ENCODE data around the gene RECK. TPM values are rescaled to one million over a fixed set of nuclear protein-coding genes. Genes with fewer than 3 reads are reported as not detected.

RECK gene
- total RNA-seq, 4 donors from 2014 or later: 2.9 to 4.1 (median 3.5) TPM

DNA sequence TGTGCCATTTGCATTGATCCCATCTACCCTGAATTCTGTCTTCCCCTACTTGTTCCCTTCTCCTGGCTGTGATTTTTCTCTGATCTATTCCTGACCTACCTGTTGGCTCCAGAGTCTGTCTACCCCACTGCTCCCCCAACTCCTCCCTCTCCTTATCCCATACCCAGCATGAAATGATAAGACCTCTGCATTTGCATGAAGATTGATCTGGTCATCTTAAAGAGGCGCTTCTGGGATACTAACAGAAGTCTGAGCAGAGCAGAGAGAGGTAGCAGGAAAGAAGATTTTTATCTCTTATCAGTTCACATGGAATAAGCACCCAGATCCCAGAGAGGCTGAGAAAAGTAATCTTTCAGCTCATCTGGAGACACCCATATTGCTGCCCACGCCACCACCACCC is 81.5 kb downstream of the RECK start:
- no peak for TF ChIP-seq POLR2A (IDR thresholded peaks at IDR 0.05)
- TF ChIP-seq CTCF (IDR thresholded peaks at IDR 0.05 in 4 of 5, conservative IDR thresholded peaks at IDR 0.05 in 1 of 5): no peak
- ATAC-seq (no peak), DNase-seq (no peak)
- H3K9me3 ChIP-seq: no peaks in the 10 kb centered on the region
- no peak overlapping the region for H3K27ac ChIP-seq
- in situ Hi-C loops (cut with MboI; ENCODE audit: low sequenced_read_pairs in 4 of 4) (no loop called here), intact Hi-C loops (cut with DNase I; ENCODE audit: low total_unique reads) (no loop called here)
- H3K36me3 ChIP-seq: peaks cover 0 to 11% of the 10 kb centered on the region in 2 donors
- no peak overlapping the region for H3K4me3 ChIP-seq
- H3K4me1 ChIP-seq: no peaks in the 10 kb centered on the region
- no peaks in the 10 kb centered on the region for H3K27me3 ChIP-seq

GRCh38 chr9:36118706-36119105 is 82.0 kb downstream of the RECK start:
- intact Hi-C loops (cut with DNase I; ENCODE audit: low total_unique reads) (no loop called here), in situ Hi-C loops (cut with MboI; ENCODE audit: low sequenced_read_pairs in 4 of 4) (no loop called here)
- no peak overlapping the region for H3K27ac ChIP-seq
- ATAC-seq: no peak
- DNase-seq: no peak
- TF ChIP-seq CTCF (IDR thresholded peaks at IDR 0.05 in 4 of 5, conservative IDR thresholded peaks at IDR 0.05 in 1 of 5) (no peak), POLR2A (IDR thresholded peaks at IDR 0.05) (no peak)
- H3K27me3 ChIP-seq: no peaks in the 10 kb centered on the region
- H3K4me1 ChIP-seq: no peaks in the 10 kb centered on the region
- H3K9me3 ChIP-seq: no peaks in the 10 kb centered on the region
- H3K36me3 ChIP-seq: peaks cover 0 to 11% of the 10 kb centered on the region in 2 donors
- no peak overlapping the region for H3K4me3 ChIP-seq

- Histone ChIP-seq H3K4me3 (no peak overlapping the region), H3K9me3 (no peaks in the 10 kb centered on the region), H3K27me3 (no peaks in the 10 kb centered on the region), H3K27ac (no peak overlapping the region), H3K4me1 (no peaks in the 10 kb centered on the region), H3K36me3 (peaks cover 0 to 11% of the 10 kb centered on the region in 2 donors)
- TF ChIP-seq POLR2A (IDR thresholded peaks at IDR 0.05) (no peak), CTCF (IDR thresholded peaks at IDR 0.05 in 4 of 5, conservative IDR thresholded peaks at IDR 0.05 in 1 of 5) (no peak)
- intact Hi-C loops (cut with DNase I; ENCODE audit: low total_unique reads): no loop called here
- no peak for DNase-seq
- in situ Hi-C loops (cut with MboI; ENCODE audit: low sequenced_read_pairs in 4 of 4): no loop called here
- no peak for ATAC-seq
These were observed 82.8 kb downstream of the RECK start for GRCh38 chr9:36119476-36119875.

DNA sequence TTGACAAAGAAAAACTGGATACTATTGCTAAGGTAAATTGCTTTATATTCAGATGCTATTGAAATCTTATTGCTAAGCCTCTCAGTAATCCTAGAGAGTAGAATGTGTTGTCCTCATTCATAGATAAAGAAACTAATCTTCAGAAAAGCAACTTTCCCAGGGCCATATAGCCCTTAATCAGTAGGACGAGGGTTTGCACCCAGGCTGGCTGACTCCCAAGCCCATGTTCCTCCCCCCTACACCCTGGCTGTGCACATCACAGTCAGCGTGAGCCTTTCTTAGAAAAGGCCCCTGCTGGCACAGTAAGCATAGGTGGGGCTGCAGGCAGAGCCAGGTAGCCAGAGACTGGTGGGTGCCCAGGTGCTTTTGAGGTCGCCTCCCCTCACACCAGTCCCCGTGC is 84.0 kb downstream of the RECK start:
- intact Hi-C loops (cut with DNase I; ENCODE audit: low total_unique reads): no loop called here
- TF ChIP-seq CTCF (IDR thresholded peaks at IDR 0.05 in 4 of 5, conservative IDR thresholded peaks at IDR 0.05 in 1 of 5): no peak
- TF ChIP-seq POLR2A (IDR thresholded peaks at IDR 0.05): no peak

DNA sequence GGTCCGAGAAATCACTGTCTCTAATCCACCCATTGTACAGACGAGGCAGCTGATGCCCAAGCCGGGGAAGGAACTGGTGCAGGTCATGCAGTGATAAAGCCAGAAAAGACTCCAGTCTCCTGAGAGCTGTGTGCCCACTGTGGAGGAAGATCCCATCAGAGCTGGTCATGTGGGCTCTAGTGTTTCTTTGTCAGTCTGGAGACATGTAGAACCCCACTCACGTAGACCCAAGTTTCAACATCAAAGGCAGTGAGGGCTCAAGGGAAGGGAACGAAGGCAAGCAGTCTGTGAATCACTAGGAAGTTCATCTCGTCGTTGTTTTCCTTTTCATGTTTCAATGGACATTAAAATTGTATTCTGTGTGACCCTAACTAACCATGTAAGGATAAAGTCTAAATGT is 85.3 kb downstream of the RECK start:
- peaks cover 0 to 11% of the 10 kb centered on the region in 2 donors for H3K36me3 ChIP-seq
- DNase-seq: no peak
- intact Hi-C loops (cut with DNase I; ENCODE audit: low total_unique reads): no loop called here
- TF ChIP-seq POLR2A (IDR thresholded peaks at IDR 0.05) (no peak), CTCF (IDR thresholded peaks at IDR 0.05 in 4 of 5, conservative IDR thresholded peaks at IDR 0.05 in 1 of 5) (no peak)
- H3K9me3 ChIP-seq: no peaks in the 10 kb centered on the region
- in situ Hi-C loops (cut with MboI; ENCODE audit: low sequenced_read_pairs in 4 of 4): no loop called here
- H3K4me1 ChIP-seq: no peaks in the 10 kb centered on the region
- no peaks in the 10 kb centered on the region for H3K27me3 ChIP-seq
- H3K27ac ChIP-seq: no peak overlapping the region
- no peak overlapping the region for H3K4me3 ChIP-seq
- no peak for ATAC-seq

More for the DNA sequence above, 84.0 kb downstream of the RECK start:
- ATAC-seq (no peak), DNase-seq (no peak)
- no peak overlapping the region for H3K4me3 ChIP-seq
- no peak overlapping the region for H3K27ac ChIP-seq
- H3K27me3 ChIP-seq: no peaks in the 10 kb centered on the region
- peaks cover 0 to 11% of the 10 kb centered on the region in 2 donors for H3K36me3 ChIP-seq
- in situ Hi-C loops (cut with MboI; ENCODE audit: low sequenced_read_pairs in 4 of 4): no loop called here
- H3K9me3 ChIP-seq: no peaks in the 10 kb centered on the region
- no peaks in the 10 kb centered on the region for H3K4me1 ChIP-seq
